IMR-90 (cell line): ENCODE results near the gene ACRBP. TPM values are rescaled to one million over a fixed set of nuclear protein-coding genes. Genes with fewer than 3 reads are reported as not detected.

Source experiments
- ATAC-seq: fragments of 200-7000 bp; cut with Tn5 transposase; 2 replicates; pipeline ENCODE4 v1.9.1; 2020; ENCODE audit warnings: low read depth, mild to moderate bottlenecking, moderate library complexity
- BruUV-seq: library from RNA; stranded (reverse); fragments of 400-500 nt; replicated peaks from 2 replicates; lab custom pipeline; 2021; lab: Mats Ljungman, UMichigan
- CTCF ChIA-PET: fragments of 300-600 bp; formaldehyde crosslinking; extraction: SDS; loops from one replicate; lab custom pipeline; 2021; ENCODE audit warnings: antibody characterized with exemption; lab: Yijun Ruan, JAX
- POLR2A ChIA-PET: fragments of 300-600 bp; sonication (Branson Sonifier 250); formaldehyde crosslinking; loops from one replicate; lab custom pipeline; 2022; ENCODE audit warnings: antibody characterized with exemption; ENCODE audit not compliant: unreplicated experiment; lab: Charles Lee
- DNase-seq: peaks from one replicate; pipeline ENCODE4 v3.0.0; 2013
- H2AFZ ChIP-seq: replicated peaks from 2 replicates; pipeline ENCODE3; 2013; ENCODE audit warnings: low read length, mild to moderate bottlenecking; ENCODE audit not compliant: poor library complexity
- H2AK5ac ChIP-seq: 2 replicates; pipeline ENCODE4 v1.6.1; 2013; ENCODE audit warnings: low read depth, low read length, inconsistent platforms
- H2AK9ac ChIP-seq: replicated peaks from 2 replicates; pipeline ENCODE3; 2013; ENCODE audit warnings: mild to moderate bottlenecking, low read depth, low read length, moderate library complexity; ENCODE audit not compliant: poor library complexity
- H2BK120ac ChIP-seq: 2 replicates; pipeline ENCODE4 v1.6.1; 2013; ENCODE audit warnings: low read depth, low read length, inconsistent platforms
- H2BK15ac ChIP-seq: 3 replicates; pipeline ENCODE4 v1.6.1; 2013; ENCODE audit warnings: low read depth, low read length, inconsistent platforms
- H2BK20ac ChIP-seq: 2 replicates; pipeline ENCODE4 v1.6.1; 2013; ENCODE audit warnings: low read depth, mild to moderate bottlenecking, inconsistent platforms, low read length, moderate library complexity
- H2BK5ac ChIP-seq: 2 replicates; pipeline ENCODE4 v1.6.1; 2013; ENCODE audit warnings: mild to moderate bottlenecking, low read depth, low read length, inconsistent platforms; ENCODE audit not compliant: poor library complexity, severe bottlenecking
- H3K14ac ChIP-seq: replicated peaks from 2 replicates; pipeline ENCODE4 v1.6.1; 2013; ENCODE audit warnings: low read depth, low read length, inconsistent platforms
- H3K18ac ChIP-seq: 2 replicates; pipeline ENCODE4 v1.6.1; 2013; ENCODE audit warnings: low read depth, low read length, control low read depth
- H3K23ac ChIP-seq: 2 replicates; pipeline ENCODE4 v1.6.1; 2013; ENCODE audit warnings: low read depth, low read length, inconsistent platforms
- H3K27ac ChIP-seq: 2 replicates; pipeline ENCODE4 v1.5.1; 2013; ENCODE audit warnings: mild to moderate bottlenecking, control low read depth, low read length; ENCODE audit not compliant: insufficient read depth
- H3K27me3 ChIP-seq: 2 replicates; pipeline ENCODE4 v1.6.1; 2013; ENCODE audit warnings: low read length; ENCODE audit not compliant: control insufficient read depth, insufficient read depth
- H3K36me3 ChIP-seq: 2 replicates; pipeline ENCODE4 v1.6.1; 2013; ENCODE audit warnings: low read length, mixed read lengths; ENCODE audit not compliant: control insufficient read depth, insufficient read depth
- H3K4ac ChIP-seq: 2 replicates; pipeline ENCODE4 v1.6.1; 2013; ENCODE audit warnings: low read depth, low read length, inconsistent platforms
- H3K4me1 ChIP-seq: 2 replicates; pipeline ENCODE4 v1.6.1; 2013; ENCODE audit warnings: low read length, mixed read lengths; ENCODE audit not compliant: control insufficient read depth, insufficient read depth
- H3K4me2 ChIP-seq: 2 replicates; pipeline ENCODE4 v1.6.1; 2013; ENCODE audit warnings: low read depth, mild to moderate bottlenecking, control low read depth, low read length, moderate library complexity
- H3K4me3 ChIP-seq: 2 replicates; pipeline ENCODE4 v1.5.1; 2013; ENCODE audit warnings: low read depth, mild to moderate bottlenecking, control low read depth, low read length, moderate library complexity; ENCODE audit not compliant: insufficient read depth
- H3K56ac ChIP-seq: 2 replicates; pipeline ENCODE4 v1.6.1; 2013; ENCODE audit warnings: low read length, inconsistent platforms; ENCODE audit not compliant: insufficient read depth; ENCODE audit errors: extremely low read depth
- H3K79me1 ChIP-seq, 2 experiments: 2 replicates each; pipeline ENCODE4 v1.6.1; 2013; ENCODE audit warnings: low read length in 2 of 2, inconsistent platforms in 1 of 2, low read depth in 1 of 2
- H3K9ac ChIP-seq: 2 replicates; pipeline ENCODE4 v1.6.1; 2013; ENCODE audit warnings: low read depth, low read length, control low read depth
- H3K9me1 ChIP-seq: 2 replicates; pipeline ENCODE4 v1.6.1; 2013; ENCODE audit warnings: low read length, inconsistent platforms; ENCODE audit not compliant: insufficient read depth
- H3K9me3 ChIP-seq: 2 replicates; pipeline ENCODE4 v1.6.1; 2013; ENCODE audit warnings: low read length; ENCODE audit not compliant: control insufficient read depth, insufficient read depth
- H4K20me1 ChIP-seq: 2 replicates; pipeline ENCODE4 v1.6.1; 2013; ENCODE audit warnings: low read length, inconsistent platforms; ENCODE audit not compliant: insufficient read depth
- H4K5ac ChIP-seq: 2 replicates; pipeline ENCODE4 v1.6.1; 2013; ENCODE audit warnings: mild to moderate bottlenecking, low read depth, low read length, control low read depth
- H4K8ac ChIP-seq, 2 experiments: 2 replicates each; pipeline ENCODE4 v1.6.1; 2013; ENCODE audit warnings: low read depth in 2 of 2, low read length in 2 of 2, control low read depth in 1 of 2, inconsistent platforms in 1 of 2
- H4K91ac ChIP-seq: 2 replicates; pipeline ENCODE4 v1.6.1; 2013; ENCODE audit warnings: low read depth, low read length, inconsistent platforms; ENCODE audit not compliant: insufficient read depth
- MAZ ChIP-seq: IDR thresholded peaks from 2 replicates; pipeline ENCODE4 v1.6.1; 2012; ENCODE audit warnings: low read depth, mild to moderate bottlenecking, low read length, improper control_type of control experiment, moderate library complexity, borderline replicate concordance
- MXI1 ChIP-seq: IDR thresholded peaks from 2 replicates; pipeline ENCODE4 v1.6.1; 2012; ENCODE audit warnings: low read depth, mild to moderate bottlenecking, low read length, moderate library complexity, borderline replicate concordance
- NFE2L2 ChIP-seq: fragments of 150-350 bp; IDR thresholded peaks from 2 replicates; pipeline ENCODE4 v1.6.1; 2016; ENCODE audit warnings: low read depth, mild to moderate bottlenecking, low read length
- POLR2A ChIP-seq: IDR thresholded peaks from 2 replicates; pipeline ENCODE4 v1.6.1; 2012; ENCODE audit warnings: mild to moderate bottlenecking, low read depth, low read length
- RAD21 ChIP-seq: IDR thresholded peaks from 2 replicates; pipeline ENCODE4 v1.6.1; 2012; ENCODE audit warnings: low read length, improper control_type of control experiment
- RFX5 ChIP-seq: IDR thresholded peaks from 2 replicates; pipeline ENCODE4 v1.8.0; 2012; ENCODE audit warnings: low read depth, mild to moderate bottlenecking, low read length, moderate library complexity
- WGBS, 2 experiments: methylation state at CpG; one replicate each; pipeline versions ENCODE4 v1.1.5 to v1.1.7; 2013; ENCODE audit warnings: missing lambda C conversion rate in 2 of 2; ENCODE audit not compliant: insufficient read length in 1 of 2; ENCODE audit errors: extremely low coverage in 2 of 2; 5-methylcytosine and 5-hydroxymethylcytosine counted together
- dilution Hi-C: fragments of 300-500 bp; cut with HindIII; formaldehyde crosslinking; loops from one replicate; pipeline ENCODE4 v1.14.3; 2018; ENCODE audit warnings: low sequenced_read_pairs; ENCODE audit not compliant: unreplicated experiment
- in situ Hi-C: fragments of 300-500 bp; cut with MboI; formaldehyde crosslinking; loops from 3 replicates; pipeline ENCODE4 v1.14.3; 2019; ENCODE audit warnings: low sequenced_read_pairs, inconsistent platforms, mixed read lengths
- intact Hi-C: fragments of 100-400 bp; cut with micrococcal nuclease; formaldehyde crosslinking; loops from 2 replicates; pipeline ENCODE4 v1.10.0; 2022
- polyA plus RNA-seq, 3 experiments: library from polyadenylated mRNA; depleted of rRNA; stranded (reverse); fragments of >200 nt; gene quantifications; 2 replicates each; pipeline ENCODE4 v1.2.3, GENCODE V29; 2012; ENCODE audit warnings: low replicate concordance in 1 of 3
- total RNA-seq: library from RNA; depleted of rRNA; stranded (reverse); fragments of >200 nt; gene quantifications from 2 replicates; pipeline ENCODE4 v1.2.3, GENCODE V29; 2012
- TF ChIP-seq, protein P1 (sequence below): fragments of 150-350 bp; IDR thresholded peaks from 2 replicates; pipeline ENCODE4 v1.6.1; 2016; ENCODE audit warnings: low read depth, mild to moderate bottlenecking, low read length, moderate library complexity, borderline replicate concordance
- TF ChIP-seq, protein P2 (sequence below): fragments of 150-350 bp; IDR thresholded peaks from 2 replicates; pipeline ENCODE4 v1.6.1; 2017; ENCODE audit warnings: mild to moderate bottlenecking, antibody characterized with exemption, low read length, low read depth

Gene ACRBP
- total and polyA plus RNA-seq, 2 of the 4 experiments (the other 2 are of a cell fraction) = 0.38 TPM; not detected in 1

DNA sequence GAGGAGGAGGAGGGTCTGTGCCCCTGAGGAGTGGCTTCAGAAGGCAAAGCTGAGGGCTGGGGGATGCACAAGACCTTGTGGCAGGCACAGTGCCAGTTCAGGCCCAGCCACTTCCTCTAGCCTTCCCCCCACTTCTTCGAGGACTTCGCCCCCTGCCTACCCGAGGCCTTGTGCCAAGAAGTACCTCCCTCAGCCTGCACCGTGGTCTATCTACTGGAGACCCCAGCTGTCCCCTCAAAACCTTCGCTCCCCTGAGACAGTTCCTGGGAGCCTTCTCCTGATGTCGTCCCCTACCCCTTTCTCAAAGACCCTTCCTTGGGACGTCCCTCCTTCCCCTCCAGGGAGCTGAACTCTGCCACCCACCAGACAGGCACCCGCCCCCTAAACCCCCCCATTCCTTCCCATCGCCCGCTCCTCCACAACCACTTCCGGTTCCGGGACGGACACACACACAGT, 41.3 kb upstream of the ACRBP start:
- Histone ChIP-seq H3K9me3 (no peaks in the 10 kb centered on the region), H2BK15ac (peak overlapping the region; percentile 89; the same call in 2 of the 3 replicates), H4K20me1 (peaks cover 15% of the 10 kb centered on the region; the same call in 1 of the 2 replicates), H3K27ac (peak overlapping the region; percentile 89), H3K27me3 (no peaks in the 10 kb centered on the region), H3K56ac (peak overlapping the region; percentile 82), H4K91ac (peak overlapping the region; percentile 96), H3K9ac (peak overlapping the region; percentile 89), H4K8ac (peak overlapping the region; percentile 96 to 99), H3K18ac (peak overlapping the region; percentile 68), H3K14ac (peak overlapping the region; percentile 84), H3K36me3 (peaks cover 2% of the 10 kb centered on the region; the same call in 1 of the 2 replicates), H3K4me3 (peak overlapping the region; percentile 83), H2AK5ac (peak overlapping the region; percentile 100), H3K4ac (peak overlapping the region; percentile 95), H4K5ac (peak overlapping the region; percentile 92), H2BK20ac (peak overlapping the region; percentile 16; the same call in 1 of the 2 replicates), H2BK120ac (peak overlapping the region; percentile 42), H3K4me1 (peaks cover 5% of the 10 kb centered on the region), H2AFZ (peak overlapping the region; percentile 95), H3K9me1 (no peaks in the 10 kb centered on the region), H2AK9ac (peak overlapping the region; percentile 96), H3K4me2 (peak overlapping the region; percentile 98), H3K23ac (peak overlapping the region; percentile 89), H2BK5ac (peak overlapping the region; percentile 93), H3K79me1 (peaks cover 15 to 49% of the 10 kb centered on the region in 2 experiments)
- TF ChIP-seq, protein P1, sequence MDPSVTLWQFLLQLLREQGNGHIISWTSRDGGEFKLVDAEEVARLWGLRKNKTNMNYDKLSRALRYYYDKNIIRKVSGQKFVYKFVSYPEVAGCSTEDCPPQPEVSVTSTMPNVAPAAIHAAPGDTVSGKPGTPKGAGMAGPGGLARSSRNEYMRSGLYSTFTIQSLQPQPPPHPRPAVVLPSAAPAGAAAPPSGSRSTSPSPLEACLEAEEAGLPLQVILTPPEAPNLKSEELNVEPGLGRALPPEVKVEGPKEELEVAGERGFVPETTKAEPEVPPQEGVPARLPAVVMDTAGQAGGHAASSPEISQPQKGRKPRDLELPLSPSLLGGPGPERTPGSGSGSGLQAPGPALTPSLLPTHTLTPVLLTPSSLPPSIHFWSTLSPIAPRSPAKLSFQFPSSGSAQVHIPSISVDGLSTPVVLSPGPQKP = 0 out of 2 replicates have a peak, but pooled peaks have one; percentile 24
- TF ChIP-seq MXI1 (no peak), POLR2A (no peak), RAD21 (no peak), MAZ (no peak), NFE2L2 (no peak), RFX5 (no peak)
- TF ChIP-seq, protein P2, sequence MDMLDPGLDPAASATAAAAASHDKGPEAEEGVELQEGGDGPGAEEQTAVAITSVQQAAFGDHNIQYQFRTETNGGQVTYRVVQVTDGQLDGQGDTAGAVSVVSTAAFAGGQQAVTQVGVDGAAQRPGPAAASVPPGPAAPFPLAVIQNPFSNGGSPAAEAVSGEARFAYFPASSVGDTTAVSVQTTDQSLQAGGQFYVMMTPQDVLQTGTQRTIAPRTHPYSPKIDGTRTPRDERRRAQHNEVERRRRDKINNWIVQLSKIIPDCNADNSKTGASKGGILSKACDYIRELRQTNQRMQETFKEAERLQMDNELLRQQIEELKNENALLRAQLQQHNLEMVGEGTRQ = no peak
- DNase-seq = peak; percentile 13
- POLR2A ChIA-PET = interaction anchor here (0.6 kb wide), 3 partner anchors 73 to 435 kb away, joined by 3 to 13 read pairs (median 3); no protein-coding TSS in a partner anchor
- BruUV-seq = no TSS peak
- ATAC-seq = no peak
- intact Hi-C loops (loop anchor here (1.0 to 10.0 kb wide), 6 partner anchors 15 to 139 kb away; partner anchors contain the start of genes IFFO1, ING4, MLF2 and P3H3), dilution Hi-C loops (no loop called here), in situ Hi-C loops (loop anchor here (10.0 kb wide), 1 partner anchor 114 kb away; no protein-coding TSS in a partner anchor)
- CTCF ChIA-PET = interaction anchor here (1.3 kb wide), 1 partner anchor 64 kb away, joined by 3 read pairs; the partner anchor contains the start of gene MLF2
- 0% methylated on average over 1 of the region's 13 CpGs; no CpG with 5 or more reads in 1 of the 2 experiments for WGBS, 2 experiments
